ENCODE results near the gene RBM26.
"Not testable (repeated sequence)": the region's sequence is repeated elsewhere in the genome, so short reads cannot be mapped to it uniquely, and the experiment has no call there.

The RBM26 gene

DNA sequence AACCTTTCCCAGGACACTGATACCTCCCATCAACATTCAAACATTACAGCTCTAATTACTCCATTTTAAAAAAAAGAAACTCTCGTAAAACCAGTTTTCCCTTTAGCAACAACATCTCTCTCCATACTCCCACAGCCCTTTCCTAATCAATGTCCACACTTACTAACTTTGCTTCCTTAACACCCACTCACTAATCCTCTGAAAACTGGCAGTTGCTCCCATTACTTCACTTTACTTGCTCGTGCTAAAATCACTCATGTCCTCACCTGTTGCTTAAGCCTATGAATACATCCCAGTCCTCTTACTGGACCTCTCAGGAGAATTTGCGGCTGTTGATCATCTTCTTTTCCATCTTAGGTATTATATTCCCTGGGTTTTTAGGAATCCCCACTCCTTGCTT lies 44.8 kb downstream of the RBM26 start:
- H3K27ac Mint-ChIP-seq: no peak overlapping the region
- H3K9me3 Mint-ChIP-seq: no peaks in the 10 kb centered on the region
- DNase-seq: no peak
- H3K27me3 Mint-ChIP-seq: no peaks in the 10 kb centered on the region
- CTCF ChIA-PET: no interaction called here
- peaks cover 61% of the 10 kb centered on the region for H3K36me3 Mint-ChIP-seq
- no peak overlapping the region for H3K4me3 Mint-ChIP-seq
- H3K4me1 Mint-ChIP-seq: no peaks in the 10 kb centered on the region

- Mint-ChIP-seq H3K27ac (no peak overlapping the region), H3K36me3 (peaks cover 56% of the 10 kb centered on the region), H3K4me1 (no peaks in the 10 kb centered on the region), H3K4me3 (no peak overlapping the region), H3K27me3 (no peaks in the 10 kb centered on the region), H3K9me3 (no peaks in the 10 kb centered on the region)
- no peak for DNase-seq
- CTCF ChIA-PET: no interaction called here
These were observed 46.0 kb downstream of the RBM26 start for GRCh38 chr13:79360095-79360494.

GRCh38 chr13:79359064-79359463 lies 47.0 kb downstream of the RBM26 start:
- CTCF ChIA-PET: interaction anchor here (1.2 to 1.4 kb wide), 2 partner anchors 32 to 65 kb away, joined by 3 to 4 read pairs; no protein-coding TSS in a partner anchor
- H3K27ac Mint-ChIP-seq: no peak overlapping the region

DNA sequence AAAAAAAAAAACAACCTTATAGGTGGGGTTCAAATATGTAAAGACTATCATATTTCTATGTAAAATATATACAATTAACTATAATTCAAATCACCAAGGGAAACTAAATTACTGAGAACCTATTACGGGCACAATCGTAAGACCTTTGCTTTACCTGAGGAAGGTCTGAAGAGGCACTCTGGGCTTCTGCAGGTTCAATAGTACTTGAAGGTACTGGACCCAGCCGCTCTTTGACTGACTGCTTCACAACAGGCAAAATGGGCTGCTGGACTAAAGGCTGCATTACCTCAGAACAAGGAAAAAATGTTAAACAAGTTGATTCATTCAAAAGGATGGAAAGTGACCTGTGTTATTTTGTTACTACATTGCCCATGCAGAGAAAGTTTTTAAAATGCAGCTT lies 51.8 kb downstream of the RBM26 start:
- Mint-ChIP-seq H3K36me3 (peaks cover 46% of the 10 kb centered on the region), H3K9me3 (no peaks in the 10 kb centered on the region), H3K27me3 (no peaks in the 10 kb centered on the region), H3K4me3 (no peak overlapping the region), H3K27ac (no peak overlapping the region), H3K4me1 (no peaks in the 10 kb centered on the region)
- DNase-seq: no peak
- CTCF ChIA-PET: interaction anchor here (1.5 kb wide), 1 partner anchor 37 kb away, joined by 3 read pairs; no protein-coding TSS in a partner anchor

More at GRCh38 chr13:79359064-79359463, 47.0 kb downstream of the RBM26 start:
- no peak for DNase-seq
- Mint-ChIP-seq H3K4me1 (no peaks in the 10 kb centered on the region), H3K9me3 (no peaks in the 10 kb centered on the region), H3K36me3 (peaks cover 53% of the 10 kb centered on the region), H3K27me3 (no peaks in the 10 kb centered on the region), H3K4me3 (no peak overlapping the region)

- no peak for DNase-seq
- peaks cover 42% of the 10 kb centered on the region for H3K36me3 Mint-ChIP-seq
- no peaks in the 10 kb centered on the region for H3K9me3 Mint-ChIP-seq
- H3K27ac Mint-ChIP-seq: no peak overlapping the region
- no peaks in the 10 kb centered on the region for H3K27me3 Mint-ChIP-seq
- H3K4me1 Mint-ChIP-seq: no peaks in the 10 kb centered on the region
- H3K4me3 Mint-ChIP-seq: no peak overlapping the region
- CTCF ChIA-PET: no interaction called here
These were observed 52.4 kb downstream of the RBM26 start for GRCh38 chr13:79353693-79354092.

DNA sequence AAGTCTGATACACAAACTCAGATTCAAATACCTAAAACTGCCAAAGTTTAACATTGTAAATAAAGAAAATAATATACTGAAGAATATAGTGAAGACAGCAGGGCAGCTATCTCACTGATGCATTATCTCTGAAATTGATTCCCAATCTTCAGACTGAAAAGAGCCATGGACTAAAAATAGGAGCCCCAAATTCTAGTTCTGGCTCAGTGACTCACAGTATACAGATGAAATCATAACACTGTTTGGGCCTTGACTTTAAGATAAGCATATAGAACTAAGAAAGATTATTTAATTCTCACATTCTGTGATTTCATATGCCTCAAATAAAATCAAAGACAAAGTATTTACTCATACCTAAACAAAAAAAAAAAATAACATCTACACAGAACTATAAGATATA lies 53.9 kb downstream of the RBM26 start:
- Mint-ChIP-seq H3K36me3 (peaks cover 40% of the 10 kb centered on the region), H3K27me3 (no peaks in the 10 kb centered on the region), H3K9me3 (no peaks in the 10 kb centered on the region), H3K27ac (no peak overlapping the region), H3K4me3 (no peak overlapping the region), H3K4me1 (no peaks in the 10 kb centered on the region)
- no peak for DNase-seq
- CTCF ChIA-PET: no interaction called here

DNA sequence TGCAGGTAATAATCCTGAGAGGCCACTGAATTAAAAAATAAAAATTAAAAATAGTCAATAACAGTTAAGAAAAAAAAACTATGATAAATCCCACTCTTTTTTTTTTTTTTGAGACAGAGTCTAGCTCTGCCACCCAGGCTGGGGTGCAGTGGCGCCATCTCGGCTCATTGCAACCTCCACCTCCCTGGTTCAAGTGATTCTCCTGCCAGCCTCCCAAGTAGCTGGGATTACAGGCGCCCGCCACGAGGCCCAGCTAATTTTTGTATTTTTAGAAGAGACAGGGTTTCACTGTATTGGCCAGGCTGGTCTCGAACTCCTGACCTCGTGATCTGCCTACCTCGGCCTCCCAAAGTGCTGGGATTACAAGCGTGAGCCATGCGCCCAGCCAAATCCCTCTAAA lies 56.4 kb downstream of the RBM26 start:
- H3K4me3 Mint-ChIP-seq, H3K27ac Mint-ChIP-seq, H3K4me1 Mint-ChIP-seq, H3K9me3 Mint-ChIP-seq, CTCF ChIA-PET, H3K27me3 Mint-ChIP-seq, DNase-seq: not testable (repeated sequence)
- peaks cover 35% of the 10 kb centered on the region for H3K36me3 Mint-ChIP-seq

DNA sequence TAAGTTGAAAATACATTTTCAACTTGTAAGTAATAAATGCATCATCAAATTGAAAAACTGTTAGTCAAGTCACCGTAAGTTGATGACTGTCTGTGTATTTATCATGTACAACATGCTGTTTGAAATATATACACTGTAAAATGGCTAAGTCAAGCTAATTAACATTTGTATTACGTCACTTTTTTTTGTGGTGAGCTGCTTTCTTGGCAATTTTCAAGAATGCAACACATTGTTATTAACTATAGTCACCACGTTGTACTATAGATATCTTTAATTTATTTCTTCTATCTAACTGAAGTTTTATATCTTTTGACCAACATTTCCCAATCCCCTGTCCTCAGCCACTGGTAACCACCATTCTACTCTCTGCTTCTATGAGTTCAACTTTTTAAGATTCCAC lies 57.0 kb downstream of the RBM26 start:
- DNase-seq: no peak
- H3K36me3 Mint-ChIP-seq: peaks cover 32% of the 10 kb centered on the region
- no peaks in the 10 kb centered on the region for H3K27me3 Mint-ChIP-seq
- H3K27ac Mint-ChIP-seq: no peak overlapping the region
- no peaks in the 10 kb centered on the region for H3K9me3 Mint-ChIP-seq
- H3K4me1 Mint-ChIP-seq: no peaks in the 10 kb centered on the region
- CTCF ChIA-PET: no interaction called here
- H3K4me3 Mint-ChIP-seq: no peak overlapping the region

GRCh38 chr13:79346300-79346914 lies 59.6 kb downstream of the RBM26 start:
- Mint-ChIP-seq H3K27ac (no peak overlapping the region), H3K27me3 (no peaks in the 10 kb centered on the region), H3K4me3 (no peak overlapping the region), H3K4me1 (no peaks in the 10 kb centered on the region), H3K9me3 (no peaks in the 10 kb centered on the region), H3K36me3 (peaks cover 26% of the 10 kb centered on the region)
- DNase-seq: no peak
- CTCF ChIA-PET: no interaction called here

- Mint-ChIP-seq H3K4me1 (no peaks in the 10 kb centered on the region), H3K27me3 (no peaks in the 10 kb centered on the region), H3K9me3 (no peaks in the 10 kb centered on the region), H3K4me3 (no peak overlapping the region), H3K36me3 (peaks cover 44% of the 10 kb centered on the region), H3K27ac (no peak overlapping the region)
- CTCF ChIA-PET: no interaction called here
- no peak for DNase-seq
These were observed 64.9 kb downstream of the RBM26 start for GRCh38 chr13:79341202-79341601.

- no peaks in the 10 kb centered on the region for H3K27me3 Mint-ChIP-seq
These were observed 65.6 kb downstream of the RBM26 start for GRCh38 chr13:79340490-79340889.

GRCh38 chr13:79338343-79338742 lies 67.7 kb downstream of the RBM26 start:
- no peaks in the 10 kb centered on the region for H3K9me3 Mint-ChIP-seq
- no peaks in the 10 kb centered on the region for H3K4me1 Mint-ChIP-seq
- no peaks in the 10 kb centered on the region for H3K27me3 Mint-ChIP-seq
- no peak for DNase-seq
- H3K4me3 Mint-ChIP-seq: no peak overlapping the region
- CTCF ChIA-PET: no interaction called here
- peaks cover 57% of the 10 kb centered on the region for H3K36me3 Mint-ChIP-seq
- H3K27ac Mint-ChIP-seq: no peak overlapping the region

More at GRCh38 chr13:79340490-79340889, 65.6 kb downstream of the RBM26 start:
- Mint-ChIP-seq H3K4me3 (no peak overlapping the region), H3K9me3 (no peaks in the 10 kb centered on the region), H3K36me3 (peaks cover 47% of the 10 kb centered on the region), H3K27ac (no peak overlapping the region), H3K4me1 (no peaks in the 10 kb centered on the region)
- CTCF ChIA-PET: interaction anchor here (0.7 kb wide), 1 partner anchor 11 kb away, joined by 3 read pairs; no protein-coding TSS in a partner anchor
- DNase-seq: no peak

DNA sequence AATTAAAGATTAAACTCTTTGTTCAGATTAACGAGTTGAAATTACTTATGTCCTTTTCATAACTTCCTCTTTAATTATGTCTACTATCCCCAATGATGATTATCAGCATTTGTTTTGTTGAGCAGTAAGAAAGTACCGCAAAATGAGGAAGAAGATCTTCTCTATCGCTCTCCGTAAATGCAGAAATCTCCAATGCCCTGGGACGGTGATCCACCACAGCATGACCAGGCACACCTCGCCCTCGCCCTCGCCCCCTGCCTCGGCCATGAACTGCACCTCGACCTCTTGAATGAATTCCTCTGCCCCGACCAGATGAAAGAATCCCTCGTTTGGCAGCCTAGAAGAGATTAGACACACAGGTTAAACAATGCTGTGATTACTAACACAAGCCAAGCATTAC lies 69.1 kb downstream of the RBM26 start:
- Mint-ChIP-seq H3K9me3 (no peaks in the 10 kb centered on the region), H3K4me3 (no peak overlapping the region), H3K4me1 (no peaks in the 10 kb centered on the region), H3K36me3 (peaks cover 60% of the 10 kb centered on the region), H3K27ac (no peak overlapping the region), H3K27me3 (no peaks in the 10 kb centered on the region)
- DNase-seq: no peak
- CTCF ChIA-PET: no interaction called here

DNA sequence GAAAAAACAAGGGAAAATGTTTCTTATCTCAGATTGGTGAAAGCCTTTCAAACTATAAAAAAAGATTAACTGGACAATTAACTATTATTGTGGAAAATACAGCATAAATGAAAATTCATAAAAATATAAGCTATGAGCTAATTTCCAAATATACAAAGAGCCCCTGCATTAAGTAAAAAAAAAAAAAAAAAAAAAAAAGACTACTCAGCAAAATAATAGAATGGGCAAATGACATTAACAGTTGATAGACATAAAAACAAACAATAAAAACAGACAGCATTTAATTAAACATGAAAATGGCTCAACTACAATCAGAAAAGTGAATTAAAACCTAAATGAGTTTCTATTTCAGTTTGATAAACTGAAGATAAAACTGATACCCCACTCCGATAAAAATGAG lies 77.5 kb downstream of the RBM26 start:
- Mint-ChIP-seq H3K36me3 (peaks cover 30% of the 10 kb centered on the region), H3K4me1 (peaks cover 4% of the 10 kb centered on the region)

DNA sequence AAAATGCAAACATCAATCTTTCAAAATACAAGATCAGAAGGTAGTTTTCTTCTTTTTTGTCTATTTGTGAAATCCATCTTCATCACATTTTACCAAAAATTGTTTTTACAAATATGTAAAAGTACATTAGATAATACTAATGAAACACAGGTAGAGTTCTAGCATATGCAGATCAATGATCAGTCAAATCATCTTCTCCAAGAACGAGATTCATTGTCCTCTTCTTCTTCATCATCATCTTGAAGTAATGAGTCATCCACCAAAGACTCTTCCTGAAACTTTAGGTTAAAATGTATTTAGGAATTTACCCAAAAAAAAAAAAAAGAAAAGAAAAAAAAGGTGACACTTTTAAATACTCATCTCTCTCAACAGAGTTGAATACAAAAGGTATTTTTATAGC lies 85.6 kb downstream of the RBM26 start:
- H3K4me1 Mint-ChIP-seq: no peaks in the 10 kb centered on the region
- CTCF ChIA-PET: no interaction called here
- H3K27ac Mint-ChIP-seq: no peak overlapping the region
- H3K4me3 Mint-ChIP-seq: no peak overlapping the region
- peaks cover 34% of the 10 kb centered on the region for H3K36me3 Mint-ChIP-seq
- H3K27me3 Mint-ChIP-seq: no peaks in the 10 kb centered on the region
- DNase-seq: no peak
- H3K9me3 Mint-ChIP-seq: no peaks in the 10 kb centered on the region

More for the DNA sequence above, 77.5 kb downstream of the RBM26 start:
- DNase-seq: no peak
- CTCF ChIA-PET: no interaction called here
- H3K27ac Mint-ChIP-seq: no peak overlapping the region
- no peaks in the 10 kb centered on the region for H3K27me3 Mint-ChIP-seq
- H3K4me3 Mint-ChIP-seq: no peak overlapping the region
- no peaks in the 10 kb centered on the region for H3K9me3 Mint-ChIP-seq

Measured in activated naive CD4-positive, alpha-beta T cell treated with anti-CD3 and anti-CD28 coated beads, Interleukin-2, amount 10 ng/mL, durations not matched to agents 7 days and 5 days (primary cell).